K562 (cell line): ENCODE results near the gene LSM11. TPM values are rescaled to one million over a fixed set of nuclear protein-coding genes. Genes with fewer than 3 reads are reported as not detected.

ENCODE experiments used
- BRD4 ChIP-seq: fragments of 200-600 bp; sonication (generic); IDR thresholded peaks from 2 replicates; pipeline ENCODE4 v1.6.1; 2017; ENCODE audit warnings: inconsistent platforms
- CTCFL ChIP-seq: IDR thresholded peaks from 2 replicates; pipeline ENCODE4 v1.6.1; 2011; ENCODE audit warnings: borderline replicate concordance, low read depth, mild to moderate bottlenecking, moderate library complexity, low read length; ENCODE audit not compliant: insufficient read depth, poor library complexity, severe bottlenecking
- ELK3 ChIP-seq: fragments of 450-650 bp; formaldehyde crosslinking; IDR thresholded peaks from 2 replicates; pipeline ENCODE4 v1.4.0; 2020; ENCODE audit warnings: mild to moderate bottlenecking
- GTF2B ChIP-seq: IDR thresholded peaks from 2 replicates; pipeline ENCODE4 v1.6.1; 2011; ENCODE audit not compliant: insufficient read length; ENCODE audit errors: extremely low read depth
- LARP7 ChIP-seq: fragments of 450-650 bp; IDR thresholded peaks from 2 replicates; pipeline ENCODE4 v1.6.1; 2016
- NEUROD1 ChIP-seq: fragments of 150-350 bp; IDR thresholded peaks from 2 replicates; pipeline ENCODE4 v1.6.1; 2014; ENCODE audit warnings: borderline replicate concordance, low read length, low read depth; ENCODE audit not compliant: partially characterized antibody
- NFIX ChIP-seq: fragments of 250-450 bp; sonication (Bioruptor Pico); IDR thresholded peaks from 2 replicates; pipeline ENCODE4 v1.4.0; 2020; ENCODE audit warnings: low read depth, mild to moderate bottlenecking, moderate library complexity
- NRF1 ChIP-seq, 2 experiments: fragments of 450-650 bp; IDR thresholded peaks in 1 of 2; conservative IDR thresholded peaks in 1 of 2; 2 replicates each; pipeline ENCODE4 v1.6.1; 2014; ENCODE audit warnings: mild to moderate bottlenecking in 2 of 2
- POLR2G ChIP-seq: fragments of 200-400 bp; formaldehyde crosslinking; IDR thresholded peaks from 2 replicates; pipeline ENCODE4 v1.6.1; 2017; ENCODE audit warnings: low read depth, mild to moderate bottlenecking, antibody characterized with exemption, low read length, moderate library complexity
- SNIP1 ChIP-seq: fragments of 450-650 bp; IDR thresholded peaks from 2 replicates; pipeline ENCODE4 v1.7.1; 2017; ENCODE audit warnings: low read depth, mild to moderate bottlenecking
- SPI1 ChIP-seq: IDR thresholded peaks from 2 replicates; pipeline ENCODE4 v1.6.1; 2011; ENCODE audit warnings: low read depth, low read length, control low read depth, borderline replicate concordance
- STAT5A ChIP-seq: IDR thresholded peaks from 2 replicates; pipeline ENCODE4 v1.6.1; 2012; ENCODE audit warnings: low read length, inconsistent platforms, borderline replicate concordance
- TAF1 ChIP-seq: IDR thresholded peaks from 2 replicates; pipeline ENCODE4 v1.6.1; 2011; ENCODE audit warnings: mild to moderate bottlenecking, low read length, moderate library complexity; ENCODE audit not compliant: insufficient read depth, control insufficient read depth, severe bottlenecking; ENCODE audit errors: extremely low read depth
- TCF7 ChIP-seq: sonication (generic); IDR thresholded peaks from 2 replicates; pipeline ENCODE4 v1.6.1; 2016; ENCODE audit warnings: antibody characterized with exemption, borderline replicate concordance
- TFAM ChIP-seq: fragments of 250-450 bp; sonication (Bioruptor Pico); conservative IDR thresholded peaks from 2 replicates; pipeline ENCODE4 v1.5.0; 2021; ENCODE audit warnings: mild to moderate bottlenecking, moderate library complexity
- TGIF2 ChIP-seq: sonication (generic); formaldehyde crosslinking; IDR thresholded peaks from 2 replicates; pipeline ENCODE4 v1.8.1; 2022; ENCODE audit warnings: mild to moderate bottlenecking, missing genetic modification reagents, moderate library complexity
- ZBTB8A ChIP-seq: fragments of 450-650 bp; IDR thresholded peaks from 2 replicates; pipeline ENCODE4 v1.6.1; 2018; ENCODE audit warnings: mild to moderate bottlenecking, moderate library complexity; ENCODE audit not compliant: partially characterized antibody
- ZKSCAN3 ChIP-seq: fragments of 250-450 bp; sonication (Bioruptor Pico); IDR thresholded peaks from 2 replicates; pipeline ENCODE4 v1.4.0; 2020
- ZNF253 ChIP-seq: fragments of 250-450 bp; sonication (Bioruptor Pico); conservative IDR thresholded peaks from 2 replicates; pipeline ENCODE4 v1.6.1; 2021; ENCODE audit warnings: mild to moderate bottlenecking
- ZNF316 ChIP-seq: fragments of 450-650 bp; IDR thresholded peaks from 2 replicates; pipeline ENCODE4 v1.6.1; 2016
- ZNF589 ChIP-seq: fragments of 200-800 bp; sonication (Bioruptor generic); IDR thresholded peaks from 2 replicates; pipeline ENCODE4 v1.6.1; 2016; ENCODE audit warnings: low read depth, missing genetic modification characterization, missing compliant biosample characterization
- ZNF696 ChIP-seq: fragments of 250-450 bp; sonication (Bioruptor Pico); conservative IDR thresholded peaks from 2 replicates; pipeline ENCODE4 v1.4.0; 2020; ENCODE audit warnings: mild to moderate bottlenecking, moderate library complexity
- ZNF764 ChIP-seq: fragments of 250-450 bp; sonication (Bioruptor Pico); IDR thresholded peaks from 2 replicates; pipeline ENCODE4 v1.4.0; 2020; ENCODE audit warnings: low read depth, mild to moderate bottlenecking, moderate library complexity
- polyA plus RNA-seq, 8 experiments: library from polyadenylated mRNA; depleted of rRNA in 4 of 8; stranded (reverse) in 5 of 8; unstranded in 3 of 8; fragments of >200 nt; fragmentation: Nextera tagmentation in 2 of 8; fragmentation: Illumina TruSeq in 1 of 8; extraction: Ambion mirVana in 2 of 8; extraction: Trizol in 1 of 8; gene quantifications; 2 replicates each; pipeline versions ENCODE4 v1.2.1 to v1.2.3, GENCODE V29; 2011 to 2014; ENCODE audit warnings: inconsistent platforms in 1 of 8, missing spikeins in 1 of 8
- total RNA-seq, 7 experiments: library from RNA; depleted of rRNA in 6 of 7; stranded (reverse); fragments of >200 nt in 6 of 7; fragmentation: Illumina TruSeq in 2 of 7; extraction: Trizol in 2 of 7; gene quantifications; 2 replicates each; pipeline versions ENCODE4 v1.2.1 to v1.2.3, GENCODE V29; 2011 to 2021; ENCODE audit warnings: low replicate concordance in 1 of 7
- TF ChIP-seq, protein P1 (sequence below), 2 experiments: fragments of 450-650 bp; conservative IDR thresholded peaks; 2 replicates each; pipeline ENCODE4 v1.6.1; 2017; ENCODE audit warnings: mild to moderate bottlenecking in 2 of 2, moderate library complexity in 2 of 2

LSM11 gene
- total and polyA plus RNA-seq, 9 of the 15 experiments (the other 6 are each of a cell fraction or from before 2014, with no cell fraction given), result 1.8 to 9.4 (median 4.7) TPM

DNA sequence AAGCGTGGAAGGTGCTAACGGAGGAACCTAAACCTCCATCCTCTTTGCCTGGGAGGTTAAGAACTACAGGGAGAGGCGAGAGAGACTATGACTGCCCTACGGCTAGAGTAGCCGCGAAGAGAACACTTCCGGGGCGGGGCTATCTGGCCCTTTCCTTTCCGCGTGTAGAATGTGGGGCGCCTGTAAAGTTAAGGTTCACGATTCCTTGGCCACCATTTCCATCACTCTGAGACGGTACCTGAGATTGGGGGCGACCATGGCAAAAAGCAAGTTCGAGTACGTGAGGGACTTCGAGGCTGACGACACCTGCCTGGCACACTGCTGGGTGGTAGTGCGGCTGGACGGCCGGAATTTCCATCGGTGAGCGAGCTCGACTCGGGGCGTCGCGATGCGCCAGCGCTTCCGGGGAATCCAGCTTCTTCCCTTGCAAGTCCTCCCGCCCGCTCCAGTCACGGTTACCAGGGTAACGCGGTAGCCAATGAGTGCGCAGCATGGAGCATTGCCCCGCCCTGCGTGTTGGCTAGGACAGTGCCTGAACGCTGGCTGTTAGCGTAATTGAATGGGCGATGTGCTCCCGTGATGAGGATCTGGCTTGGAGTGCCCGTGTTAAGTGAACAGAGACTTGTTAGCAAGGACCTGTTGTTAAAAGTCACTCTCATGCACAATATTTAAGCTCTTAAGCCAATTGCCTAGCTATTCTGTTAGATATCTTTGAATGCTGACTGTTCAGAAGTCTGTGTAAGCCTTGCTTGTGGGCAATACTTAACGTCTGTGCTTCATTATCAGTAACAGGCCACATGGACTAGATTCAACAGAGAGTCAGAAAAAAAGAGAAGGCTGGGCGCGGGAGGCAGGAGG is 12.0 kb upstream of the LSM11 start, which contains the start of gene THG1L (continued):
- no peak for TF ChIP-seq CTCFL
- no peak for TF ChIP-seq TGIF2 (CRISPR knock-in tag)
- TF ChIP-seq TFAM (CRISPR knock-in tag), result no peak
- no peak for TF ChIP-seq ZNF764 (CRISPR knock-in tag)
- peak; percentile 95 for TF ChIP-seq POLR2G
- TF ChIP-seq TAF1, result peak; percentile 56
- TF ChIP-seq NEUROD1, result peak; percentile 47
- TF ChIP-seq, protein P1, sequence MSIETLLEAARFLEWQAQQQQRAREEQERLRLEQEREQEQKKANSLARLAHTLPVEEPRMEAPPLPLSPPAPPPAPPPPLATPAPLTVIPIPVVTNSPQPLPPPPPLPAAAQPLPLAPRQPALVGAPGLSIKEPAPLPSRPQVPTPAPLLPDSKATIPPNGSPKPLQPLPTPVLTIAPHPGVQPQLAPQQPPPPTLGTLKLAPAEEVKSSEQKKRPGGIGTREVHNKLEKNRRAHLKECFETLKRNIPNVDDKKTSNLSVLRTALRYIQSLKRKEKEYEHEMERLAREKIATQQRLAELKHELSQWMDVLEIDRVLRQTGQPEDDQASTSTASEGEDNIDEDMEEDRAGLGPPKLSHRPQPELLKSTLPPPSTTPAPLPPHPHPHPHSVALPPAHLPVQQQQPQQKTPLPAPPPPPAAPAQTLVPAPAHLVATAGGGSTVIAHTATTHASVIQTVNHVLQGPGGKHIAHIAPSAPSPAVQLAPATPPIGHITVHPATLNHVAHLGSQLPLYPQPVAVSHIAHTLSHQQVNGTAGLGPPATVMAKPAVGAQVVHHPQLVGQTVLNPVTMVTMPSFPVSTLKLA (conservative IDR thresholded peaks at IDR 0.05), result peak; percentile 81 to 90
- no peak for TF ChIP-seq ZBTB8A
- TF ChIP-seq ZKSCAN3, result no peak
- peak; percentile 82 to 85 for TF ChIP-seq NRF1 (conservative IDR thresholded peaks at IDR 0.05 in 1 of 2, IDR thresholded peaks at IDR 0.05 in 1 of 2)
- no peak for TF ChIP-seq ZNF253 (CRISPR knock-in tag)
- TF ChIP-seq ZNF696 (CRISPR knock-in tag), result no peak
- TF ChIP-seq SPI1, result 0 out of 2 replicates have a peak, but pooled peaks have one; percentile 2
- no peak for TF ChIP-seq ELK3 (CRISPR knock-in tag)
- TF ChIP-seq ZNF316, result peak; percentile 77
- no peak for TF ChIP-seq TCF7
- peak; percentile 78 for TF ChIP-seq SNIP1
- TF ChIP-seq ZNF589 (CRISPR knock-in tag), result no peak
- TF ChIP-seq BRD4, result no peak
- TF ChIP-seq STAT5A, result peak; percentile 41; the same call in 1 of the 2 replicates
- TF ChIP-seq LARP7, result no peak
- peak; percentile 16 for TF ChIP-seq GTF2B
- no peak for TF ChIP-seq NFIX (CRISPR knock-in tag)
